ENCODE measurements around the gene C1QB. TPM values are rescaled to one million over a fixed set of nuclear protein-coding genes. Genes with fewer than 3 reads are reported as not detected.

C1QB gene
- total RNA-seq, 1 experiment from 2014 or later, result not detected

DNA sequence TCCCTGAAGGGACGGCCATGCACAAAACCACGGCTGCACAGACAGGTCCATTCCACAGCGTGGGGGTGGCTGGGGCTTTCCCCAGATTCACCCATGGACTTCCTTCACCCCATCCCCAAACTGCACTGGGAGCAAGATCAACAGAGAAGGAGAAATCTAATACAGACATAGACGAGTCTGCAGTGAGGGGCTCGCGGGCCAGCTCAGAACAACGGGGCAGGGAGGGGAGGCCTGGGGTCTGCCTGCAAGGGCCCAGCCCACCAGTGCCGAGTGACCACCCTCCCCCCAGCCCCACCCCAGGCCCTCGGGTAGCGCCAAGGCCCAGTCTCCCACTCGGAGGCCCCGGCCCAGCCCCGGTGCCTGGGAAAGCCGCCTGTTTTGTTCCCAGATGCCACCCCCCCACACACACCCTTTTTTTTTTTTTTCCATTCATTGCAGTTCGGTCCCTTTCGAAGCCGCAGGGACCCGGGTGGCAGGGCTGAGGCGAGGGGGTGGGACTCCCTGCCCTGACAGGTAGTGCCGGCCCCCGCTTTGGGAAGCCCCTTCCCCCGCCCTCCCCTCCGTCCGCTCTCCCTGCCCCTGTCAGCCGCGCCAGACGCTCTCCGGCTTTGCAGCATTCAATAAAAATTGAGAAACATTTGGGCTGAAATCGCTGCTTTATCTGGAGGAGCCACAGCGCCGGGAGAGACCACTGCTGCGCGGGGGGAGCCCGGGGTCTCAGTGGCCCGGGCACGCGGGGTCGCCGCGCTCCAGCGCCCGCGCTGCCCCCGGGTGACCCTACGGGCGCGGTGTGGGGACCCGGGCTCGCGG is 57.1 kb downstream of the C1QB start:
- peaks cover 27% of the 10 kb centered on the region for H3K27me3 ChIP-seq (ENCODE audit: control insufficient read depth, insufficient read depth, low read length)
- peak; percentile 91 for DNase-seq

DNA sequence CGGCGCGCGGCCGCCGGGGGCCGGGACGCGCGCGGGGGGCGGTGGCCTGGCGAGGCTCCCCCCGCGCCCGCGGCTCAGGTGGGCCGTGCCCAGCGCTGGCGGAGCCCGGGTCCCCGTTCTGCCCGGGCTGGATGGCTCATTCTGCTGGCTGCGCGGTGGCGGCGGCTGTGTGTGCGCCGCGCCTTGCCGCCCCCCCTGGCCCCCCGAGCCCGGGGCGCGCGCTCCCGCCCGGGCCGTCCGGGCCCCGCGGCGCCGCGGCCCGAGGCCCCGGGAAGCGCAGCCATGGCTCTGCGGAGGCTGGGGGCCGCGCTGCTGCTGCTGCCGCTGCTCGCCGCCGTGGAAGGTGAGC is 57.6 kb downstream of the C1QB start, which contains the start of gene EPHB2:
EPHB2 (plus strand) TSS at position 139 of the 349 bp plus-strand sequence; CDS start at position 283, 144 bp downstream.
- Histone ChIP-seq H3K4me3 (ENCODE audit: insufficient read depth, low read depth, low read length) (peak within 1 kb of the TSS; percentile 42), H3K27me3 (ENCODE audit: control insufficient read depth, insufficient read depth, low read length) (peaks cover 27% of the 10 kb centered on the region), H3K36me3 (replicated peaks; ENCODE audit: control insufficient read depth, insufficient read depth, low read length) (no peaks in the 10 kb centered on the region)
- DNase-seq, result peak; percentile 95

More for the DNA sequence above, 57.1 kb downstream of the C1QB start:
- H3K36me3 ChIP-seq (replicated peaks; ENCODE audit: control insufficient read depth, insufficient read depth, low read length), result no peaks in the 10 kb centered on the region
- peak overlapping the region; percentile 42 for H3K4me3 ChIP-seq (ENCODE audit: insufficient read depth, low read depth, low read length)

DNA sequence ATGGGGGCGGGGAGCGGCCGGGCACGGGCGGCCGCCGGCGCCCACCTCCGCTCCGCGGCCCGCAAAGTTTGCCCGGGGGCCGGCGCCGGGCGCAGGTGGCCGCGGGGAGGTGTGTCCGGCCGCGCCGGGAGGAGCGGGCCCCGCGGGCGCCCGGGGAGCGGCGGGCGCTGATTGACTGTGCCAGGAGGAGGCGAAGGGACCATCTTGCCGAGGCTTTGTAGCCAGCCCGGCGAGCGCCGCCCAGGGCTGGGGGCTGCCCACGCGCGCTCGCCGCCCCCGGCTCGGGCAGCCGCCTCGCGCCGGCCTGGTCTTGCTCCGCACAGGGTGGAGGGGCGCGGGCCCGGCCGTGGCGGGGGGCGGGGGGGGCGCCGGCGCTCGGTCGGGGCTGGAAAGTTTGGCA is 58.0 kb downstream of the C1QB start:
- Histone ChIP-seq H3K36me3 (replicated peaks; ENCODE audit: control insufficient read depth, insufficient read depth, low read length) (no peaks in the 10 kb centered on the region), H3K27me3 (ENCODE audit: control insufficient read depth, insufficient read depth, low read length) (peaks cover 27% of the 10 kb centered on the region), H3K4me3 (ENCODE audit: insufficient read depth, low read depth, low read length) (peak overlapping the region; percentile 42)
- DNase-seq, result peak; percentile 84

Other genes starting within 250 kb of the C1QB start
- gene ZBTB40, start 201.4 kb upstream of the C1QB start, total RNA-seq (2014; rRNA removed; shearing (Covaris generic)), result 15.0 and 17.0 TPM in 2 replicates
- 4.8 and 5.1 TPM in 2 replicates for gene EPHA8, start 89.7 kb upstream of the C1QB start, total RNA-seq (2014; rRNA removed; shearing (Covaris generic))
- gene C1QA, start 16.6 kb upstream of the C1QB start, total RNA-seq (2014; rRNA removed; shearing (Covaris generic)), result not detected in 2 replicates
- gene C1QC, start 9.6 kb upstream of the C1QB start, total RNA-seq (2014; rRNA removed; shearing (Covaris generic)), result not detected in 2 replicates
- gene EPHB2, start 57.6 kb downstream of the C1QB start, total RNA-seq (2014; rRNA removed; shearing (Covaris generic)), result 12.3 and 14.8 TPM in 2 replicates

All from H7 (cell line).